Measurements from ENCODE around the gene DUSP3. TPM values are rescaled to one million over a fixed set of nuclear protein-coding genes. Genes with fewer than 3 reads are reported as not detected.

DUSP3 gene
- total RNA-seq, 1 experiment from 2014 or later: 16.9 TPM

GRCh38 chr17:43779145-43780125 lies 658 bp upstream of the DUSP3 start:
- no peak overlapping the region for H4K91ac ChIP-seq (ENCODE audit: insufficient read length, low read depth, low read length)
- peaks cover 5% of the 10 kb centered on the region for H3K23me2 ChIP-seq (ENCODE audit: insufficient read length, low read depth, low read length, poor library complexity, severe bottlenecking)
- H4K8ac ChIP-seq (replicated peaks; ENCODE audit: insufficient read length, low read depth, low read length): no peak overlapping the region
- Mint-ChIP-seq H3K36me3 (ENCODE audit: insufficient read depth in 1 of 3, low read depth in 3 of 3) (peaks cover 0 to 12% (median 2%) of the 10 kb centered on the region in 3 experiments; a peak in 6 of 7 replicates), H3K4me3 (peak overlapping the region; percentile 78 to 80), H3K27me3 (ENCODE audit: low read depth) (peaks cover 30% of the 10 kb centered on the region), H3K27ac (no peak overlapping the region), H3K4me1 (peaks cover 11 to 12% of the 10 kb centered on the region in 2 experiments), H3K9me3 (no peaks in the 10 kb centered on the region)
- no peak overlapping the region for H3K27ac ChIP-seq (ENCODE audit: insufficient read length, low read depth, low read length)
- H3K56ac ChIP-seq (ENCODE audit: insufficient read length, low read depth, low read length): no peak overlapping the region
- no peak overlapping the region for H3K4ac ChIP-seq (ENCODE audit: low read depth, low read length)
- no peaks in the 10 kb centered on the region for H3K79me2 ChIP-seq (ENCODE audit: insufficient read depth, low read length)
- no peak overlapping the region for H2BK120ac ChIP-seq (ENCODE audit: low read depth, low read length, poor library complexity, severe bottlenecking)
- no peaks in the 10 kb centered on the region for H3K9me3 ChIP-seq (ENCODE audit: control insufficient read depth, low read depth, low read length)
- H3K4me2 ChIP-seq (ENCODE audit: insufficient read depth, insufficient read length, low read length): peak overlapping the region; percentile 50
- H4K20me1 ChIP-seq (ENCODE audit: control insufficient read depth, insufficient read depth, insufficient read length): no peaks in the 10 kb centered on the region
- no CpG with 5 or more reads among the region's 26 CpGs for WGBS (ENCODE audit: extremely low coverage, insufficient read length, low lambda C conversion rate)
- H2AK5ac ChIP-seq (ENCODE audit: insufficient read length, low read length): no peak overlapping the region
- H3T11ph ChIP-seq (ENCODE audit: low read length): no peak overlapping the region
- H2BK15ac ChIP-seq (ENCODE audit: low read depth, low read length): no peak overlapping the region
- H2AFZ ChIP-seq (ENCODE audit: low read length): no peak overlapping the region
- H3K14ac ChIP-seq (ENCODE audit: insufficient read depth, low read length): peak overlapping the region; percentile 23; the same call in 1 of the 2 replicates
- peak overlapping the region; percentile 50 for H3K18ac ChIP-seq (ENCODE audit: insufficient read length, low read depth, low read length)
- 0 out of 3 replicates have a peak, but pooled peaks have one; percentile 16 for TF ChIP-seq CTCF (conservative IDR thresholded peaks at IDR 0.05)
- H3K23ac ChIP-seq (ENCODE audit: insufficient read length, low read depth, low read length): no peak overlapping the region
- H4K5ac ChIP-seq (ENCODE audit: insufficient read length, low read depth, low read length): no peak overlapping the region
- H2BK5ac ChIP-seq (ENCODE audit: insufficient read length, low read length): no peak overlapping the region
- no peaks in the 10 kb centered on the region for H3K27me3 ChIP-seq (ENCODE audit: insufficient read depth, low read length)
- H3K79me1 ChIP-seq (ENCODE audit: insufficient read depth, low read depth, low read length, poor library complexity, severe bottlenecking): no peaks in the 10 kb centered on the region
- no peak overlapping the region for H2BK12ac ChIP-seq (ENCODE audit: insufficient read length, low read depth, low read length)
- peak; percentile 66 for DNase-seq
- peak overlapping the region; percentile 12 for H3K9ac ChIP-seq (ENCODE audit: extremely low read depth, insufficient read length, low read length)
- no peaks in the 10 kb centered on the region for H3K4me1 ChIP-seq (ENCODE audit: insufficient read depth, low read length)
- no peak overlapping the region for H2BK20ac ChIP-seq (ENCODE audit: low read depth, low read length, poor library complexity, severe bottlenecking)
